Lower lobe of right lung (tissue), 2 donors: ENCODE measurements around the gene OPA3. TPM values are rescaled to one million over a fixed set of nuclear protein-coding genes. Genes with fewer than 3 reads are reported as not detected.

Experiments
- ATAC-seq, 2 donors: fragments of 200-7000 bp; cut with Tn5 transposase; one replicate each; pipeline ENCODE4 v1.9.1; 2020 to 2022; ENCODE audit warnings: mild to moderate bottlenecking in 2 of 2, moderate library complexity in 2 of 2
- DNase-seq: peaks from one replicate; pipeline ENCODE4 v3.0.0-alpha.2; 2020
- H3K27ac ChIP-seq: fragments of 200-600 bp; one replicate; pipeline ENCODE4 v1.8.0; 2022
- H3K27me3 ChIP-seq: fragments of 200-600 bp; one replicate; pipeline ENCODE4 v1.8.0; 2022; ENCODE audit warnings: low read depth
- H3K36me3 ChIP-seq: fragments of 200-600 bp; one replicate; pipeline ENCODE4 v1.8.0; 2022; ENCODE audit warnings: mild to moderate bottlenecking
- H3K4me1 ChIP-seq: fragments of 200-600 bp; one replicate; pipeline ENCODE4 v1.8.0; 2022
- H3K4me3 ChIP-seq: fragments of 200-600 bp; one replicate; pipeline ENCODE4 v1.8.0; 2022; ENCODE audit warnings: mild to moderate bottlenecking
- H3K9me3 ChIP-seq: fragments of 200-600 bp; one replicate; pipeline ENCODE4 v1.8.0; 2022
- intact Hi-C: fragments of 100-400 bp; cut with DNase I; formaldehyde crosslinking; loops from one replicate; pipeline ENCODE4 v1.11.0; 2022
- total RNA-seq: library from RNA; stranded (reverse); fragmentation: NEBNext Ultra II Directional; extraction: Animal tissue kit (Norgen Biotek cat#: 25700); gene quantifications from one replicate; pipeline ENCODE4 v1.2.1, GENCODE V29; 2021
- TF ChIP-seq, protein P1 (sequence below): fragments of 200-600 bp; IDR thresholded peaks from one replicate; pipeline ENCODE4 v1.8.0; 2022; ENCODE audit warnings: antibody characterized with exemption, mild to moderate bottlenecking
- donor health status: DM: no; HTN: yes; CAD: no; lungs with severe emphysema.

OPA3 gene
- total RNA-seq, 1 donor from 2014 or later, result 11.3 TPM

DNA sequence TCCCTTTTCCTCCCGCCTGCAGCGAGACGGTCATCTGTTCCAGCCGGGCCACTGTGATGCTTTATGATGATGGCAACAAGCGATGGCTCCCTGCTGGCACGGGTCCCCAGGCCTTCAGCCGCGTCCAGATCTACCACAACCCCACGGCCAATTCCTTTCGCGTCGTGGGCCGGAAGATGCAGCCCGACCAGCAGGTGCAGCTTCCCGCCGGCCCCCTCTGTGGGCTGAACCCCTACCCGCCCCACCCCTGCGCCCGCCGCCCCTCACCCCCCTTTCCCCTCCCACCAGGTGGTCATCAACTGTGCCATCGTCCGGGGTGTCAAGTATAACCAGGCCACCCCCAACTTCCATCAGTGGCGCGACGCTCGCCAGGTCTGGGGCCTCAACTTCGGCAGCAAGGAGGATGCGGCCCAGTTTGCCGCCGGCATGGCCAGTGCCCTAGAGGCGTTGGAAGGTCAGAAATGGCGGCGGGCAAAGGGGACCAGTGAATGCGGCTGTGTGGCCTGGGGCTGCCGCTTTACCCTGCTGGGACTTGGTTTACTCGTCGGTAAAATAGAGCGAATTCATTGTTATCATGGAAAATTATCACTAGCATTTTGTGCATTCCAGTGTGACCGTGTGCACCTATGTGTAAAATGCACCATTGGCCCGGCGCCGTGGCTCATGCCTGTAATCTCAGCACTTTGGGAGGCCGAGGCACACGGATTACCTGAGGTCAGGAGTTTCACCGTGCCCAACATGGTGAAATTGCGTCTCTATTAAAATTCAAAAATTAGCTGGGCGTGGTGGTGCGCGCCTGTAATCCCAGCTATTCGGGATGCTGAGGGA is 66.7 kb downstream of the OPA3 start:
- intact Hi-C loops, result no loop called here
- peaks cover 59% of the 10 kb centered on the region for H3K36me3 ChIP-seq

DNA sequence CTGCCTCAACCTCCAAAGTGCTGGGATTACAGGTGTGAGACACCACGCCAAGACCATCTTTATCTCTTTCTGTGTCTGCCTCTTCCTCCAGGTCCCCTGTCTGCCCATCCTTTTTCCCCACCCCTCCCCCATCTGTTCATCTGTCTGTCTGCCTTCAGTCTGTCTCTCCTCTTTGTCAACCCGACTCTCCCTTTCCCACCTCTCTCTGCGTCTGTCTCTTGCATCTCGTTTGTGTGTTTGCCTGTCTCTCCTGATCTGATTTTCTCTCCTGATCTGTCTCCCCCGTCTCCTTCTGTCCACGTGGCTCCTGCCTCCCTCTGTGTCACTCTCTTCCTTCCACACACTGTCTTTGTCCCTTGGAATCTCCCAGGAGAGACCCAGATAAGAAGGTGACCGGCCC is 67.4 kb downstream of the OPA3 start:
- ATAC-seq, result no peak
- H3K4me3 ChIP-seq, result no peak overlapping the region
- H3K27me3 ChIP-seq, result no peaks in the 10 kb centered on the region
- H3K36me3 ChIP-seq, result peaks cover 53% of the 10 kb centered on the region
- DNase-seq, result no peak
- peaks cover 48% of the 10 kb centered on the region for H3K4me1 ChIP-seq
- TF ChIP-seq, protein P1, sequence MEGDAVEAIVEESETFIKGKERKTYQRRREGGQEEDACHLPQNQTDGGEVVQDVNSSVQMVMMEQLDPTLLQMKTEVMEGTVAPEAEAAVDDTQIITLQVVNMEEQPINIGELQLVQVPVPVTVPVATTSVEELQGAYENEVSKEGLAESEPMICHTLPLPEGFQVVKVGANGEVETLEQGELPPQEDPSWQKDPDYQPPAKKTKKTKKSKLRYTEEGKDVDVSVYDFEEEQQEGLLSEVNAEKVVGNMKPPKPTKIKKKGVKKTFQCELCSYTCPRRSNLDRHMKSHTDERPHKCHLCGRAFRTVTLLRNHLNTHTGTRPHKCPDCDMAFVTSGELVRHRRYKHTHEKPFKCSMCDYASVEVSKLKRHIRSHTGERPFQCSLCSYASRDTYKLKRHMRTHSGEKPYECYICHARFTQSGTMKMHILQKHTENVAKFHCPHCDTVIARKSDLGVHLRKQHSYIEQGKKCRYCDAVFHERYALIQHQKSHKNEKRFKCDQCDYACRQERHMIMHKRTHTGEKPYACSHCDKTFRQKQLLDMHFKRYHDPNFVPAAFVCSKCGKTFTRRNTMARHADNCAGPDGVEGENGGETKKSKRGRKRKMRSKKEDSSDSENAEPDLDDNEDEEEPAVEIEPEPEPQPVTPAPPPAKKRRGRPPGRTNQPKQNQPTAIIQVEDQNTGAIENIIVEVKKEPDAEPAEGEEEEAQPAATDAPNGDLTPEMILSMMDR, result no peak
- no peaks in the 10 kb centered on the region for H3K9me3 ChIP-seq
- H3K27ac ChIP-seq, result no peak overlapping the region
- intact Hi-C loops, result no loop called here

More for the DNA sequence above, 66.7 kb downstream of the OPA3 start:
- DNase-seq, result no peak
- TF ChIP-seq, protein P1, result no peak
- H3K4me1 ChIP-seq, result peaks cover 46% of the 10 kb centered on the region
- no peak for ATAC-seq
- no peaks in the 10 kb centered on the region for H3K9me3 ChIP-seq
- no peaks in the 10 kb centered on the region for H3K27me3 ChIP-seq
- no peak overlapping the region for H3K27ac ChIP-seq
- H3K4me3 ChIP-seq, result no peak overlapping the region

DNA sequence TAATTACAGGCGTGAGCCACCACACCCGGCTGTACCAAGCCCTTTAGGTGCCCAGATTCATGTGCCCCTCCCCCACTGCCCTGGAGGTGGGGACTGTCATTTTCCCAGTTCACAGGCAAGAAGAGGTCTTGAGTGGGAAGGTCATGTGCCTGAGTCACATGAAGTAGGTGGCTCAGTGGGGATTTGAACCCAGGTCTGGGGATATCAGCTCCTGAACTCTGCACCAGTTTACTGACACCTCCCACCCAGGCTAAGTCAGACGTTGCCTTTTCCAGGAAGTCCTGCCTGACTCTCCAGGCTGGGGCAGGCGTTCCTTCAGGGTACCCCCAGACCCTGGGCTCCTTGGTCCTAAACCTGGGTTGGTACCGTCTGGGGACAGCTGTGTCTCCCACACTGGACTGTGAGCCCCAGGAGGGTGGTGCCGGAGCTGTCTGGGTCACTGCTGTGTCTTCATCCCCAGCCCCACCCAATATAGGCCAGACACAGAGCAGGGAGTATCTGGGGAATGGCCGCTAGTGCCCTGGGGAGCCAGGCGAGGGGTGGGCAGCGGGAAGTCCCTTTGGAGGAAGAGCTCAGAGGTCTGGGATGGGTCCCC is 68.7 kb downstream of the OPA3 start:
- H3K27me3 ChIP-seq, result no peaks in the 10 kb centered on the region
- no peaks in the 10 kb centered on the region for H3K9me3 ChIP-seq
- TF ChIP-seq, protein P1, result no peak
- H3K27ac ChIP-seq, result peak overlapping the region; percentile 82
- peaks cover 44% of the 10 kb centered on the region for H3K4me1 ChIP-seq
- H3K4me3 ChIP-seq, result peak overlapping the region; percentile 27
- ATAC-seq (peak; percentile 48 to 64), DNase-seq (peak; percentile 56)
- intact Hi-C loops, result no loop called here
- H3K36me3 ChIP-seq, result peaks cover 40% of the 10 kb centered on the region

DNA sequence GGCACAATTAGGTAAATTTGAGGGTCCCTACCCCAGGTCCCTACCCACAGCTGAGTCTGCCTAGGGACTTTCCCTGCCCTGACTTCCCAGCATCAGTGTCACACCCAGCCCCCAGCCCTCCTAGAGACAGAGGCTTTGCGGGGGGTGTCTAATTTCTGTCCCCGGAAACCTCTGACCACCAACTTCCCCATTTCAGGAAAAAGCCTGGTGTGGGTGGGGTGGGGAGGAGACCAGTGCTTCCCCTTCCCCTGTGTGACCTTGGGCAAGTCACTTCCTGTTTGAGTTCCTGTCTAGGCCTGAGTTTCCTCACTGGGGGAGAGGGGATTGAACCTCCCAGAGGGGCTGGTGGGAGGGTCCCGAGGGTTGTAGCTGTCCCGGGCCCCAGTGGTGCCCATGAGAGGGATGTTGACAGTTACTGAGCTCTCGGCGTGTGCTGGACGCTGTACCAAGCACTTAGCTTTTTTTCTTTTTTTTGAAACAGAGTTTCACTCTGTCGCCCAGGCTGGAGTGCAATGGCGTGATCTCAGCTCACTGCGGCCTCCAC is 69.4 kb downstream of the OPA3 start:
- Histone ChIP-seq H3K4me3 (peak overlapping the region; percentile 37), H3K27ac (peak overlapping the region; percentile 82), H3K9me3 (no peaks in the 10 kb centered on the region), H3K27me3 (no peaks in the 10 kb centered on the region), H3K36me3 (peaks cover 36% of the 10 kb centered on the region), H3K4me1 (peaks cover 38% of the 10 kb centered on the region)
- intact Hi-C loops, result no loop called here
- peak; percentile 71 to 85 for ATAC-seq
- TF ChIP-seq, protein P1, result no peak
- DNase-seq, result peak; percentile 78

DNA sequence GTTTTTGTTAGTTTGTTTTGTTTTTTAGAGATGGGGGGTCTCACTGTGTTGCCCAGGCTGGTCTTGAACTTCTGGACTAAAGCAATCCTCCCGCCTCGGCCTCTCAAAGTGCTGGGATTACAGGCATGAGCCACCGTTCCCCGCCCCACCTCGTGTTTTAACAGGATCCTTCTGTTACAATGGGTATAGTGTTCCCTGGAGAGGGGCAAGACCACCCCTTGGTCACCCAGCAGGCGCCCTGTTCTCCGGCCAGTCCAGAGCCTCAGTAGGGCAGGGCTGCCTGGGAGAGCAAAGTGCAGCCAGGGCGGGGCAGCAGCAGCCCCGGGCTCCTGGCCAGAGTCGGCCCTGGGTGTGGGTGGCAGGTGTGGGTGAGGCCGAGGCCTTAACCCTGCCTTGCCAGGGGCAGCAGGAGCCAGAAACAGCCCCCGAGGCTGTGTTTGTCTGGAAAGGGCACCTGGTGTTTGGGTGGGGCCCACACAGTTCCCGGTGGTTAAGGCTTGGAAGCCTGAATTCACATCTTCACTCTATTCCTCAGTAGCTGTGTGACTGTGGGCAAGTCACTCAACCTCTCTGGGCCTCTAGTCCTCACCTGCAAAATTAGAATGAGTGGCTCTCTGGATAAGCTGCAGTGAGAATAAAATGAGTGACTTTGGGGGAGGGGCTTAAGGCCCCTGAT is 70.1 kb downstream of the OPA3 start:
- DNase-seq (peak; percentile 63), ATAC-seq (peak; percentile 71 to 77)
- intact Hi-C loops, result no loop called here
- H3K4me1 ChIP-seq, result peaks cover 45% of the 10 kb centered on the region
- peak overlapping the region; percentile 37 for H3K4me3 ChIP-seq
- H3K36me3 ChIP-seq, result peaks cover 34% of the 10 kb centered on the region
- TF ChIP-seq, protein P1, result no peak
- no peaks in the 10 kb centered on the region for H3K9me3 ChIP-seq
- no peaks in the 10 kb centered on the region for H3K27me3 ChIP-seq
- peak overlapping the region; percentile 82 for H3K27ac ChIP-seq
